ENCODE data around the gene POLR3G. TPM values are rescaled to one million over a fixed set of nuclear protein-coding genes. Genes with fewer than 3 reads are reported as not detected.

Gene POLR3G
- total RNA-seq, 2 experiments from 2014 or later, result 9.9 to 12.9 TPM

- Histone ChIP-seq H3K27ac (ENCODE audit: low read depth, low read length, poor library complexity, severe bottlenecking) (no peak overlapping the region), H2AFZ (ENCODE audit: low read length) (no peak overlapping the region), H4K20me1 (ENCODE audit: insufficient read depth, low read length) (no peaks in the 10 kb centered on the region), H3K79me2 (ENCODE audit: insufficient read depth, low read depth, low read length) (no peaks in the 10 kb centered on the region), H3K36me3 (ENCODE audit: insufficient read depth, low read length) (no peaks in the 10 kb centered on the region), H3K9me2 (ENCODE audit: insufficient read depth, low read length) (no peaks in the 10 kb centered on the region), H3K9me3 (ENCODE audit: low read length) (no peaks in the 10 kb centered on the region), H3K4me2 (ENCODE audit: low read length) (no peak overlapping the region), H3K4me3 (ENCODE audit: low read depth, low read length, poor library complexity, severe bottlenecking) (no peak overlapping the region), H3K4me1 (ENCODE audit: insufficient read depth, low read length, poor library complexity, severe bottlenecking) (no peaks in the 10 kb centered on the region)
- ChIA-PET POLR2A (interaction anchor here (0.6 to 1.0 kb wide), 5 partner anchors 20 to 582 kb away, joined by 3 to 5 read pairs (median 3); no protein-coding TSS in a partner anchor), CTCF (ENCODE audit: unreplicated experiment) (no interaction called here)
- TF ChIP-seq EZH2phosphoT487 (IDR thresholded peaks at IDR 0.05; ENCODE audit: borderline replicate concordance, low read depth, low read length) (no peak), CTCF (conservative IDR thresholded peaks at IDR 0.05; ENCODE audit: low read length) (no peak)
- no peak for DNase-seq (ENCODE audit: low spot score)
- intact Hi-C loops (cut with micrococcal nuclease; ENCODE audit: unreplicated experiment), result loop anchor here (2.0 kb wide), 1 partner anchor 167 kb away; no protein-coding TSS in a partner anchor
- no TSS peak for BruUV-seq (replicated peaks)
Measured at GRCh38 chr5:90437663-90438062, 37.0 kb upstream of the POLR3G start.

- H3K79me2 ChIP-seq (ENCODE audit: insufficient read depth, low read depth, low read length), result no peaks in the 10 kb centered on the region
- BruUV-seq (replicated peaks), result no TSS peak
- TF ChIP-seq EZH2phosphoT487 (IDR thresholded peaks at IDR 0.05; ENCODE audit: borderline replicate concordance, low read depth, low read length), result no peak
- no peak for TF ChIP-seq CTCF (conservative IDR thresholded peaks at IDR 0.05; ENCODE audit: low read length)
- H3K4me1 ChIP-seq (ENCODE audit: insufficient read depth, low read length, poor library complexity, severe bottlenecking), result no peaks in the 10 kb centered on the region
- H3K4me2 ChIP-seq (ENCODE audit: low read length), result no peak overlapping the region
- no peak overlapping the region for H3K27ac ChIP-seq (ENCODE audit: low read depth, low read length, poor library complexity, severe bottlenecking)
- H3K4me3 ChIP-seq (ENCODE audit: low read depth, low read length, poor library complexity, severe bottlenecking), result no peak overlapping the region
- ChIA-PET CTCF (ENCODE audit: unreplicated experiment) (no interaction called here), POLR2A (interaction anchor here (0.6 to 2.3 kb wide), 5 partner anchors 36 to 582 kb away, joined by 3 to 6 read pairs (median 4); partner anchors contain the start of genes MBLAC2 and POLR3G)
- intact Hi-C loops (cut with micrococcal nuclease; ENCODE audit: unreplicated experiment), result loop anchor here (2.0 kb wide), 1 partner anchor 167 kb away; no protein-coding TSS in a partner anchor
- H3K36me3 ChIP-seq (ENCODE audit: insufficient read depth, low read length), result no peaks in the 10 kb centered on the region
- no peaks in the 10 kb centered on the region for H3K9me3 ChIP-seq (ENCODE audit: low read length)
- no peaks in the 10 kb centered on the region for H3K9me2 ChIP-seq (ENCODE audit: insufficient read depth, low read length)
- H4K20me1 ChIP-seq (ENCODE audit: insufficient read depth, low read length), result no peaks in the 10 kb centered on the region
- H2AFZ ChIP-seq (ENCODE audit: low read length), result no peak overlapping the region
- no peak for DNase-seq (ENCODE audit: low spot score)
Measured at GRCh38 chr5:90438100-90438499, 36.6 kb upstream of the POLR3G start.

- TF ChIP-seq EZH2phosphoT487 (IDR thresholded peaks at IDR 0.05; ENCODE audit: borderline replicate concordance, low read depth, low read length) (no peak), CTCF (conservative IDR thresholded peaks at IDR 0.05; ENCODE audit: low read length) (no peak)
- Histone ChIP-seq H3K9me3 (ENCODE audit: low read length) (no peaks in the 10 kb centered on the region), H3K79me2 (ENCODE audit: insufficient read depth, low read depth, low read length) (no peaks in the 10 kb centered on the region), H2AFZ (ENCODE audit: low read length) (peak overlapping the region; percentile 75; the same call in 1 of the 2 replicates), H3K4me1 (ENCODE audit: insufficient read depth, low read length, poor library complexity, severe bottlenecking) (no peaks in the 10 kb centered on the region), H4K20me1 (ENCODE audit: insufficient read depth, low read length) (no peaks in the 10 kb centered on the region), H3K9me2 (ENCODE audit: insufficient read depth, low read length) (no peaks in the 10 kb centered on the region), H3K4me2 (ENCODE audit: low read length) (no peak overlapping the region; the same call in 1 of the 2 replicates), H3K27ac (ENCODE audit: low read depth, low read length, poor library complexity, severe bottlenecking) (no peak overlapping the region), H3K4me3 (ENCODE audit: low read depth, low read length, poor library complexity, severe bottlenecking) (no peak overlapping the region), H3K36me3 (ENCODE audit: insufficient read depth, low read length) (no peaks in the 10 kb centered on the region)
- no peak for DNase-seq (ENCODE audit: low spot score)
- intact Hi-C loops (cut with micrococcal nuclease; ENCODE audit: unreplicated experiment), result loop anchor here (1.0 kb wide), 1 partner anchor 343 kb away; no protein-coding TSS in a partner anchor
- no TSS peak for BruUV-seq (replicated peaks)
- POLR2A ChIA-PET, result interaction anchor here (0.7 to 2.3 kb wide), 4 partner anchors 29 to 341 kb away, joined by 3 to 6 read pairs (median 4); partner anchors contain the start of genes MBLAC2 and POLR3G
- CTCF ChIA-PET (ENCODE audit: unreplicated experiment), result no interaction called here
Measured at GRCh38 chr5:90440644-90441043, 34.0 kb upstream of the POLR3G start.
